ENCODE measurements around the gene TRAF3. TPM values are rescaled to one million over a fixed set of nuclear protein-coding genes. Genes with fewer than 3 reads are reported as not detected.

Gene TRAF3
- total RNA-seq, 1 experiment from 2014 or later = 37.6 TPM

- ChIA-PET CTCF (no interaction called here), POLR2A (no interaction called here)
- H3K27me3 ChIP-seq (ENCODE audit: control insufficient read depth, insufficient read depth, low read length) = no peaks in the 10 kb centered on the region
- TSS peak; percentile 82 for BruUV-seq (replicated peaks)
- H3K4me3 ChIP-seq (ENCODE audit: low read depth in 2 of 2, low read length in 2 of 2) = peak overlapping the region; percentile 74 to 86
- peak overlapping the region; percentile 86 for H3K27ac ChIP-seq (ENCODE audit: low read length)
- no peaks in the 10 kb centered on the region for H3K9me3 ChIP-seq (ENCODE audit: control insufficient read depth, insufficient read depth, low read depth, low read length)
- TF ChIP-seq POLR2AphosphoS5 (IDR thresholded peaks at IDR 0.05; ENCODE audit: low read depth, low read length) = no peak
- no peak for TF ChIP-seq TCF7L2 (IDR thresholded peaks at IDR 0.05; ENCODE audit: low read depth, low read length)
- TF ChIP-seq SIN3A (IDR thresholded peaks at IDR 0.05; ENCODE audit: borderline replicate concordance, insufficient read depth, low read depth, low read length) = no peak
- no peak for TF ChIP-seq CTCF (IDR thresholded peaks at IDR 0.05)
- TF ChIP-seq, protein P1, sequence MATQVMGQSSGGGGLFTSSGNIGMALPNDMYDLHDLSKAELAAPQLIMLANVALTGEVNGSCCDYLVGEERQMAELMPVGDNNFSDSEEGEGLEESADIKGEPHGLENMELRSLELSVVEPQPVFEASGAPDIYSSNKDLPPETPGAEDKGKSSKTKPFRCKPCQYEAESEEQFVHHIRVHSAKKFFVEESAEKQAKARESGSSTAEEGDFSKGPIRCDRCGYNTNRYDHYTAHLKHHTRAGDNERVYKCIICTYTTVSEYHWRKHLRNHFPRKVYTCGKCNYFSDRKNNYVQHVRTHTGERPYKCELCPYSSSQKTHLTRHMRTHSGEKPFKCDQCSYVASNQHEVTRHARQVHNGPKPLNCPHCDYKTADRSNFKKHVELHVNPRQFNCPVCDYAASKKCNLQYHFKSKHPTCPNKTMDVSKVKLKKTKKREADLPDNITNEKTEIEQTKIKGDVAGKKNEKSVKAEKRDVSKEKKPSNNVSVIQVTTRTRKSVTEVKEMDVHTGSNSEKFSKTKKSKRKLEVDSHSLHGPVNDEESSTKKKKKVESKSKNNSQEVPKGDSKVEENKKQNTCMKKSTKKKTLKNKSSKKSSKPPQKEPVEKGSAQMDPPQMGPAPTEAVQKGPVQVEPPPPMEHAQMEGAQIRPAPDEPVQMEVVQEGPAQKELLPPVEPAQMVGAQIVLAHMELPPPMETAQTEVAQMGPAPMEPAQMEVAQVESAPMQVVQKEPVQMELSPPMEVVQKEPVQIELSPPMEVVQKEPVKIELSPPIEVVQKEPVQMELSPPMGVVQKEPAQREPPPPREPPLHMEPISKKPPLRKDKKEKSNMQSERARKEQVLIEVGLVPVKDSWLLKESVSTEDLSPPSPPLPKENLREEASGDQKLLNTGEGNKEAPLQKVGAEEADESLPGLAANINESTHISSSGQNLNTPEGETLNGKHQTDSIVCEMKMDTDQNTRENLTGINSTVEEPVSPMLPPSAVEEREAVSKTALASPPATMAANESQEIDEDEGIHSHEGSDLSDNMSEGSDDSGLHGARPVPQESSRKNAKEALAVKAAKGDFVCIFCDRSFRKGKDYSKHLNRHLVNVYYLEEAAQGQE (IDR thresholded peaks at IDR 0.05; ENCODE audit: insufficient read depth in 1 of 2, low read depth in 2 of 2, low read length in 1 of 2) = no peak
- peaks cover 15% of the 10 kb centered on the region for H3K4me1 ChIP-seq (ENCODE audit: control insufficient read depth, insufficient read depth, low read length)
- intact Hi-C loops (cut with micrococcal nuclease; ENCODE audit: unreplicated experiment) = no loop called here
- in situ Hi-C loops (cut with HindIII; ENCODE audit: low pct_unique_long_range_greater_than_20kb, low sequenced_read_pairs) = no loop called here
- ATAC-seq (no peak), DNase-seq (ENCODE audit: low read depth, low spot score) (no peak)
- no peaks in the 10 kb centered on the region; the same call in 1 of the 2 replicates for H3K36me3 ChIP-seq (ENCODE audit: control insufficient read depth, insufficient read depth, low read length)
Measured at GRCh38 chr14:102778338-102779083, 1.3 kb downstream of the TRAF3 start.

GRCh38 chr14:102779084-102779462 lies 1.8 kb downstream of the TRAF3 start:
- DNase-seq (ENCODE audit: low read depth, low spot score) (no peak), ATAC-seq (no peak)
- ChIA-PET POLR2A (no interaction called here), CTCF (no interaction called here)
- TF ChIP-seq, protein P1 (IDR thresholded peaks at IDR 0.05; ENCODE audit: insufficient read depth in 1 of 2, low read depth in 2 of 2, low read length in 1 of 2) = no peak
- TF ChIP-seq SIN3A (IDR thresholded peaks at IDR 0.05; ENCODE audit: borderline replicate concordance, insufficient read depth, low read depth, low read length) = no peak
- TF ChIP-seq TCF7L2 (IDR thresholded peaks at IDR 0.05; ENCODE audit: low read depth, low read length) = no peak
- no peak for TF ChIP-seq POLR2AphosphoS5 (IDR thresholded peaks at IDR 0.05; ENCODE audit: low read depth, low read length)
- no peak for TF ChIP-seq CTCF (IDR thresholded peaks at IDR 0.05)
- no TSS peak for BruUV-seq (replicated peaks)
- no peaks in the 10 kb centered on the region for H3K9me3 ChIP-seq (ENCODE audit: control insufficient read depth, insufficient read depth, low read depth, low read length)
- H3K36me3 ChIP-seq (ENCODE audit: control insufficient read depth, insufficient read depth, low read length) = no peaks in the 10 kb centered on the region; the same call in 1 of the 2 replicates
- H3K27ac ChIP-seq (ENCODE audit: low read length) = peak overlapping the region; percentile 86
- in situ Hi-C loops (cut with HindIII; ENCODE audit: low pct_unique_long_range_greater_than_20kb, low sequenced_read_pairs) = no loop called here
- intact Hi-C loops (cut with micrococcal nuclease; ENCODE audit: unreplicated experiment) = no loop called here
- H3K4me1 ChIP-seq (ENCODE audit: control insufficient read depth, insufficient read depth, low read length) = peaks cover 15% of the 10 kb centered on the region
- H3K27me3 ChIP-seq (ENCODE audit: control insufficient read depth, insufficient read depth, low read length) = no peaks in the 10 kb centered on the region
- peak overlapping the region; percentile 74 to 86 for H3K4me3 ChIP-seq (ENCODE audit: low read depth in 2 of 2, low read length in 2 of 2)

Data from Panc1 (cell line).